Measurements from ENCODE around the gene PLA2G6.

GRCh38 chr22:38070250-38070921, 111.2 kb downstream of the PLA2G6 start:
- TF ChIP-seq CTCF (conservative IDR thresholded peaks at IDR 0.05; ENCODE audit: low read length): no peak
- TF ChIP-seq EZH2phosphoT487 (IDR thresholded peaks at IDR 0.05; ENCODE audit: borderline replicate concordance): no peak

All from Loucy (cell line).